AG09319 (cell line): ENCODE results near the gene MAD1L1.

Experiments
- DNase-seq: peaks from one replicate; pipeline ENCODE4 v3.0.0-alpha.2; 2010; ENCODE audit warnings: low read depth; ENCODE audit errors: extremely low read depth
- TF ChIP-seq, protein P1 (sequence below): IDR thresholded peaks from 2 replicates; pipeline ENCODE4 v1.5.1; 2011; ENCODE audit warnings: low read depth, mild to moderate bottlenecking, inconsistent platforms, low read length, moderate library complexity

MAD1L1 gene

GRCh38 chr7:2090526-2091520, 141.9 kb downstream of the MAD1L1 start:
- TF ChIP-seq, protein P1, sequence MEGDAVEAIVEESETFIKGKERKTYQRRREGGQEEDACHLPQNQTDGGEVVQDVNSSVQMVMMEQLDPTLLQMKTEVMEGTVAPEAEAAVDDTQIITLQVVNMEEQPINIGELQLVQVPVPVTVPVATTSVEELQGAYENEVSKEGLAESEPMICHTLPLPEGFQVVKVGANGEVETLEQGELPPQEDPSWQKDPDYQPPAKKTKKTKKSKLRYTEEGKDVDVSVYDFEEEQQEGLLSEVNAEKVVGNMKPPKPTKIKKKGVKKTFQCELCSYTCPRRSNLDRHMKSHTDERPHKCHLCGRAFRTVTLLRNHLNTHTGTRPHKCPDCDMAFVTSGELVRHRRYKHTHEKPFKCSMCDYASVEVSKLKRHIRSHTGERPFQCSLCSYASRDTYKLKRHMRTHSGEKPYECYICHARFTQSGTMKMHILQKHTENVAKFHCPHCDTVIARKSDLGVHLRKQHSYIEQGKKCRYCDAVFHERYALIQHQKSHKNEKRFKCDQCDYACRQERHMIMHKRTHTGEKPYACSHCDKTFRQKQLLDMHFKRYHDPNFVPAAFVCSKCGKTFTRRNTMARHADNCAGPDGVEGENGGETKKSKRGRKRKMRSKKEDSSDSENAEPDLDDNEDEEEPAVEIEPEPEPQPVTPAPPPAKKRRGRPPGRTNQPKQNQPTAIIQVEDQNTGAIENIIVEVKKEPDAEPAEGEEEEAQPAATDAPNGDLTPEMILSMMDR = no peak
- no peak for DNase-seq

DNA sequence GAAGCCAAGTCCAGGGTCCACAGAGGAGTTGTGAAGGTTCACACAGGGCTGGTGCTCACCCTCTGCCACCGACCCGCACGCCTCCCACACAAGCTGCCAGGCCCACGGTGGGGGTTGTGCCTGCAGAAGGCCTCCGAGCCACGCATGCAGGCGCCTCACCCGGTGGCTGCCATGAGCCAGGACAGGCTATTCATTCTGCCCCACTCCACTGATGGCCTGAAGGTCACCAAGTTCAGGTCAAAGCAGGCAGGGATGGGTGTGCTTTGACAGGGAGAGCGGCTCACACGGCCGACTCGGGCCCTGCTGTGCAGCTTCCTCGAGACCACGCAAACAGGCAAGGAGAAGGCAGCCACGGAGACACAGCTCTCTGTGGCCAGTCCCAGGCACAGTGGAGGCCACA, 143.9 kb downstream of the MAD1L1 start:
- DNase-seq = no peak
- TF ChIP-seq, protein P1 = no peak

DNA sequence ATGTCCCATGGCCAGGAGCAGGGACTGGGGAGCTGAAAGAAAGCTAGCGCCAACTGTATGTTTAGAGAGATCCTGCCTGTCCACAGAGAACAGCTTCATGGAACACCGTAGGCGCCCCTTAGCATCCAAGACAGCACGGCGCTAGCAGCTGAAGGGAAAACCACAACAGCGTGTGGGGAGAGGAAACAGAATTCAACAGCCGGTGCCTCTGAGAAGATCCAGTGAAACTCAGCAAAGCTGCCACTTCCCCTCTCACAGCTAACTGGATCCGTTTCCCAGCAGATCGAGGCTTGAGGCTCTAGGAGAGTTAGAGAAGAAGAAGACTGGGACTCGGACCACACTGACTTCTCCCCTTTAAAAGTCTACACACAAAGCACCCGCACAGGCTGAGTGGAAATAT, 145.0 kb downstream of the MAD1L1 start:
- no peak for DNase-seq

GRCh38 chr7:2086229-2086628, 146.5 kb downstream of the MAD1L1 start:
- TF ChIP-seq, protein P1 = no peak
- DNase-seq = no peak

More for the DNA sequence above, 145.0 kb downstream of the MAD1L1 start:
- TF ChIP-seq, protein P1 = no peak

DNA sequence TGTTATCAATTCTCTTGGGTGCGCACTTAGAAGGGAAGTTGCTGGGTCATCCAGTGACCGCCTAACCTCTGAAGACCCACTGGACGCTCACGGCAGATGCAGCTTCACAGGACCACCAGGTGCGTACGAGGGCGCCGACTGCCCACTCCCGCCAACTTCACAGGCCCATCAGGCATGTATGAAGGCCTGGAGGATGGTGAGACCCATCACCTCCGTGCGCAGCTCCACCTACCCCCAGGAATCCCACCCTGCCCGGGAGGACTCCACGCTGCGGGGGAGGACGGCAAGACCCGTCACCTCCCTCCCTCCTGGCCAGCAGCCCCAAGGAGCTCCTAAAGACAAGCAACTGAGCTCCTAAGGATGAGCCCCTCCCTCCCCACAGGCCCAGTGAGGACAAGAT, 146.9 kb downstream of the MAD1L1 start:
- TF ChIP-seq, protein P1 = no peak
- DNase-seq = no peak

- TF ChIP-seq, protein P1 = no peak
- no peak for DNase-seq
Measured at GRCh38 chr7:2084781-2085505, 147.8 kb downstream of the MAD1L1 start.

GRCh38 chr7:2084331-2084730, 148.4 kb downstream of the MAD1L1 start:
- TF ChIP-seq, protein P1 = no peak
- DNase-seq = no peak
